D341Med (cell line): ENCODE results near the gene TMEM26.

Source experiments
- DNase-seq: peaks from one replicate; pipeline ENCODE4 v3.0.0; 2012; ENCODE audit warnings: low spot score

Gene TMEM26

GRCh38 chr10:61452655-61453641 lies at the start of gene TMEM26:
TSS of gene TMEM26 (minus strand) at chr10:61453381. CDS start at chr10:61453081, 300 bp downstream.
- DNase-seq: peak; percentile 43

GRCh38 chr10:61500460-61500859 lies 47.3 kb upstream of the TMEM26 start:
- DNase-seq: no peak

- no peak for DNase-seq
These were observed 39.3 kb upstream of the TMEM26 start for GRCh38 chr10:61492364-61492995.

- DNase-seq: no peak
These were observed 34.3 kb upstream of the TMEM26 start for GRCh38 chr10:61487506-61487905.

- DNase-seq: no peak
These were observed 33.7 kb upstream of the TMEM26 start for GRCh38 chr10:61486738-61487396.

GRCh38 chr10:61486251-61486650 lies 33.1 kb upstream of the TMEM26 start:
- no peak for DNase-seq

- no peak for DNase-seq
These were observed 28.4 kb upstream of the TMEM26 start for GRCh38 chr10:61481597-61481996.

- DNase-seq: no peak
These were observed 27.0 kb upstream of the TMEM26 start for GRCh38 chr10:61480208-61480607.

GRCh38 chr10:61478621-61479312 lies 25.6 kb upstream of the TMEM26 start:
- DNase-seq: no peak

- DNase-seq: no peak
These were observed 24.3 kb upstream of the TMEM26 start for GRCh38 chr10:61477451-61477850.

- DNase-seq: no peak
These were observed 23.3 kb upstream of the TMEM26 start for GRCh38 chr10:61476529-61476928.

GRCh38 chr10:61475449-61475873 lies 22.3 kb upstream of the TMEM26 start:
- no peak for DNase-seq

GRCh38 chr10:61472090-61472674 lies 19.0 kb upstream of the TMEM26 start:
- DNase-seq: no peak

GRCh38 chr10:61471491-61471890 lies 18.3 kb upstream of the TMEM26 start:
- no peak for DNase-seq

- no peak for DNase-seq
These were observed 17.6 kb upstream of the TMEM26 start for GRCh38 chr10:61470740-61471139.

- no peak for DNase-seq
These were observed 12.9 kb upstream of the TMEM26 start for GRCh38 chr10:61465901-61466632.

- DNase-seq: no peak
These were observed 12.0 kb upstream of the TMEM26 start for GRCh38 chr10:61465171-61465496.

- DNase-seq: no peak
These were observed 11.4 kb upstream of the TMEM26 start for GRCh38 chr10:61464461-61465170.

- DNase-seq: no peak
These were observed 10.1 kb upstream of the TMEM26 start for GRCh38 chr10:61463035-61463909.
